Uterus (tissue), 4 donors: ENCODE measurements around the gene COQ3. TPM values are rescaled to one million over a fixed set of nuclear protein-coding genes. Genes with fewer than 3 reads are reported as not detected.

Experiments
- DNase-seq, 2 donors: peaks; one replicate each; pipeline ENCODE4 v3.0.0-alpha.2; 2019 to 2020
- H3K27ac ChIP-seq, 2 donors: fragments of 200-600 bp; sonication (generic); 1 replicate in 1 of 2; 2 replicates in 1 of 2; pipeline ENCODE4 v1.5.1; 2016 to 2018
- H3K27me3 ChIP-seq, 2 donors: fragments of 200-600 bp; sonication (generic); one replicate each; pipeline ENCODE4 v1.5.1; 2018 to 2019; ENCODE audit warnings: control low read depth in 1 of 2
- H3K36me3 ChIP-seq, 2 donors: fragments of 200-600 bp; sonication (generic); one replicate each; pipeline ENCODE4 v1.5.1; 2019; ENCODE audit warnings: control low read depth in 1 of 2
- H3K4me1 ChIP-seq, 2 donors: fragments of 200-600 bp; sonication (generic); one replicate each; pipeline ENCODE4 v1.5.1; 2018 to 2019; ENCODE audit warnings: control low read depth in 1 of 2
- H3K4me3 ChIP-seq, 2 donors: fragments of 200-600 bp; sonication (generic); 1 replicate in 1 of 2; 2 replicates in 1 of 2; pipeline ENCODE4 v1.5.1; 2018 to 2019; ENCODE audit warnings: mild to moderate bottlenecking in 1 of 2
- H3K9me3 ChIP-seq, 2 donors: fragments of 200-600 bp; sonication (generic); one replicate each; pipeline ENCODE4 v1.5.1; 2019; ENCODE audit warnings: control low read depth in 1 of 2
- POLR2A ChIP-seq, 2 donors: fragments of 450-650 bp; IDR thresholded peaks; one replicate each; pipeline ENCODE4 v1.6.1; 2016; ENCODE audit warnings: antibody characterized with exemption in 2 of 2, mild to moderate bottlenecking in 1 of 2, moderate library complexity in 1 of 2
- intact Hi-C: fragments of 100-400 bp; cut with DNase I; formaldehyde crosslinking; loops from one replicate; pipeline ENCODE4 v1.15.1; 2023; ENCODE audit warnings: low total_unique reads
- total RNA-seq, 4 donors: library from RNA; depleted of rRNA in 3 of 4; stranded (reverse); fragments of >200 nt in 3 of 4; gene quantifications; one replicate each; pipeline versions ENCODE4 v1.1.0 to v1.2.4, GENCODE V29; 2014 to 2023
- TF ChIP-seq, protein P1 (sequence below), 4 experiments: fragments of 200-600 bp in 2 of 4; fragments of 450-650 bp in 2 of 4; sonication (generic) in 2 of 4; IDR thresholded peaks; one replicate each; pipeline ENCODE4 v1.5.1; 2016 to 2019; ENCODE audit warnings: antibody characterized with exemption in 4 of 4, mild to moderate bottlenecking in 2 of 4, moderate library complexity in 1 of 4
- donor health status: DM: yes; HTN: yes; CAD: no.

The COQ3 gene
- total RNA-seq, 4 donors from 2014 or later = 0.77 to 31.8 (median 6.2) TPM

DNA sequence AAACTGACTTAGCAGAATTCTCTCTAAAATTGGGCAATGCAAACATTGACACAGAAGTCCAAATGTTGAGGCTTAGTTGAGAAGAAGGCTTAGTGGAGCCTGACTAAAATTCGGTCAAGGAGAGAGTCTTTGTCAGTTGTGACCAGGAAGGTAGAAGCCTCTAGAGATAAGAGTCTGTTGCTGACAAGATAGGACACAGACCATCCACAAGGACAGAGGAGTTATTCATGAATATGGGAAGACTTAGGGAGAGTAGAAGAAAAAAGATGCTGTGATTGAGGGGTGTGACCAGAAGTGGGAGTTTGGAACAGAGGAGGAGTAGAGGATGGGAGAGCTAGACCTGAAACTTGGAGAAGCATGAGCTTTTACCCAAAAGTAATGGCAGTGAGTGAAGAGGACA is 37.4 kb downstream of the COQ3 start:
- no peaks in the 10 kb centered on the region for H3K9me3 ChIP-seq
- TF ChIP-seq, protein P1, sequence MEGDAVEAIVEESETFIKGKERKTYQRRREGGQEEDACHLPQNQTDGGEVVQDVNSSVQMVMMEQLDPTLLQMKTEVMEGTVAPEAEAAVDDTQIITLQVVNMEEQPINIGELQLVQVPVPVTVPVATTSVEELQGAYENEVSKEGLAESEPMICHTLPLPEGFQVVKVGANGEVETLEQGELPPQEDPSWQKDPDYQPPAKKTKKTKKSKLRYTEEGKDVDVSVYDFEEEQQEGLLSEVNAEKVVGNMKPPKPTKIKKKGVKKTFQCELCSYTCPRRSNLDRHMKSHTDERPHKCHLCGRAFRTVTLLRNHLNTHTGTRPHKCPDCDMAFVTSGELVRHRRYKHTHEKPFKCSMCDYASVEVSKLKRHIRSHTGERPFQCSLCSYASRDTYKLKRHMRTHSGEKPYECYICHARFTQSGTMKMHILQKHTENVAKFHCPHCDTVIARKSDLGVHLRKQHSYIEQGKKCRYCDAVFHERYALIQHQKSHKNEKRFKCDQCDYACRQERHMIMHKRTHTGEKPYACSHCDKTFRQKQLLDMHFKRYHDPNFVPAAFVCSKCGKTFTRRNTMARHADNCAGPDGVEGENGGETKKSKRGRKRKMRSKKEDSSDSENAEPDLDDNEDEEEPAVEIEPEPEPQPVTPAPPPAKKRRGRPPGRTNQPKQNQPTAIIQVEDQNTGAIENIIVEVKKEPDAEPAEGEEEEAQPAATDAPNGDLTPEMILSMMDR (IDR thresholded peaks at IDR 0.05) = no peak
- H3K4me1 ChIP-seq = no peaks in the 10 kb centered on the region
- no peak overlapping the region for H3K27ac ChIP-seq
- intact Hi-C loops = no loop called here
- no peak overlapping the region for H3K4me3 ChIP-seq
- no peaks in the 10 kb centered on the region for H3K36me3 ChIP-seq
- no peak for DNase-seq
- no peaks in the 10 kb centered on the region for H3K27me3 ChIP-seq

DNA sequence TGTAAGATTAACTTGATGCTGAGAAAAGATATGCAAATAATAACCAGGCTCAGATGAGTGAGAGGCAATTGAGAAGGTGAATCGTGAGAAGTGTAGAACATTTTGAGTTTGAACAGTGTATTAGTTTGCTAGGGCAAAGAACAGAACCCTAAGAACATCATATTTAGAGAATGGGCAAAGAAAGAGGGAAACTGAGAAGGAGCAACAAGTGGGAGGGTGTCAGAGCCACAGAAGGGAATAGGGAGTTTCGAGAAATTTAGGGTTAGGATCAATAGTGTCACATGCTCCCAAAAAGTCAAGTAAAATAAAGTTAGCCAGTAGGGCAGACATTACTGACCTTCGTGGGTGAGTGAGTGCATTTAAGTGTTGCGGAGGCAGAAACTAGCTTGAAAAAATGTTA is 39.0 kb downstream of the COQ3 start:
- DNase-seq = no peak
- TF ChIP-seq, protein P1 (IDR thresholded peaks at IDR 0.05) = no peak
- TF ChIP-seq POLR2A (IDR thresholded peaks at IDR 0.05) = no peak
- Histone ChIP-seq H3K4me1 (no peaks in the 10 kb centered on the region), H3K27me3 (no peaks in the 10 kb centered on the region), H3K27ac (no peak overlapping the region), H3K9me3 (no peaks in the 10 kb centered on the region), H3K4me3 (no peak overlapping the region), H3K36me3 (no peaks in the 10 kb centered on the region)
- intact Hi-C loops = no loop called here

DNA sequence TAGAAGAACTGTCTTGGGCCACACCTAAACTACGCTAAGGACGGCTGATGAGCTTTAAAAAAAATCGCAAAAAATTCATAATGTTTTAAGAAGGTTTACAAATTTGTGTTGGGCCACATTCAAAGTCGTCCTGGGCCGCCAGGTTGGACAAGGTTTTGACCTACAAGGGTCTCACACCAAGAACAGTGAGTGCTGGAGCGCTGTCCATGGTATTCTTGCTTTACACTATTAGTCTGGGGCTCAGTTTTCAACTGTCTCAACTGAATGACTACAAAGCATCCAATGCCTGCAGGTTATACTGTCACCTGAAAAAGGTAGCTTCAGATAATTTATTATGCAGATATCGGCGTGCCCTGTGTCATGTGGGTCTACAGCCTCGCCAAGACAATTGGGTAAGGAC is 40.9 kb downstream of the COQ3 start:
- no peaks in the 10 kb centered on the region for H3K27me3 ChIP-seq
- no peaks in the 10 kb centered on the region for H3K4me1 ChIP-seq
- no peak overlapping the region for H3K4me3 ChIP-seq
- DNase-seq = no peak
- intact Hi-C loops = no loop called here
- no peak overlapping the region for H3K27ac ChIP-seq
- no peaks in the 10 kb centered on the region for H3K36me3 ChIP-seq
- TF ChIP-seq POLR2A (IDR thresholded peaks at IDR 0.05) = no peak
- TF ChIP-seq, protein P1 (IDR thresholded peaks at IDR 0.05) = no peak
- no peaks in the 10 kb centered on the region for H3K9me3 ChIP-seq

DNA sequence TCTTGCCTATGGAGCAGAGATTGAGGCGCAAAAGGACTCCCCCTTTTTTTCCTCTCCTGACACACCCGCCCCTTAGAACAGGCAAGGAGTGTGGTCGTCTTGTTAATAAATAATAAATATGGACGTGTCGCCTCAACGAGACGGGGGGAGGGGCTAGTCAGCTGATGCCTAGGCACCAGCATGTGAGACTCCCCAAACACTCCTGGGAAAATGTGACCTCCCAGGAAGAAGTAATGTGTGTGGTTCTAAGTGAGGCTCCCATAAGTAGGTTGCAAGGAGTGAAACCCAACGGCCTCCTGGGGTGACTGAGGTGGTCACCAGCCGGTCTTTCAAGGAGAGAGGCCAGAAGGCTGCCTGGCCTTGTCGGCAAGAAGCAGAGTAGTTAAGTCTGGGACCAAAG is 43.4 kb downstream of the COQ3 start:
- Histone ChIP-seq H3K4me1 (no peaks in the 10 kb centered on the region), H3K4me3 (no peak overlapping the region), H3K9me3 (no peaks in the 10 kb centered on the region), H3K27me3 (no peaks in the 10 kb centered on the region), H3K27ac (no peak overlapping the region), H3K36me3 (no peaks in the 10 kb centered on the region)
- no peak for DNase-seq
- TF ChIP-seq POLR2A (IDR thresholded peaks at IDR 0.05) = no peak
- TF ChIP-seq, protein P1 (IDR thresholded peaks at IDR 0.05) = no peak
- intact Hi-C loops = no loop called here

DNA sequence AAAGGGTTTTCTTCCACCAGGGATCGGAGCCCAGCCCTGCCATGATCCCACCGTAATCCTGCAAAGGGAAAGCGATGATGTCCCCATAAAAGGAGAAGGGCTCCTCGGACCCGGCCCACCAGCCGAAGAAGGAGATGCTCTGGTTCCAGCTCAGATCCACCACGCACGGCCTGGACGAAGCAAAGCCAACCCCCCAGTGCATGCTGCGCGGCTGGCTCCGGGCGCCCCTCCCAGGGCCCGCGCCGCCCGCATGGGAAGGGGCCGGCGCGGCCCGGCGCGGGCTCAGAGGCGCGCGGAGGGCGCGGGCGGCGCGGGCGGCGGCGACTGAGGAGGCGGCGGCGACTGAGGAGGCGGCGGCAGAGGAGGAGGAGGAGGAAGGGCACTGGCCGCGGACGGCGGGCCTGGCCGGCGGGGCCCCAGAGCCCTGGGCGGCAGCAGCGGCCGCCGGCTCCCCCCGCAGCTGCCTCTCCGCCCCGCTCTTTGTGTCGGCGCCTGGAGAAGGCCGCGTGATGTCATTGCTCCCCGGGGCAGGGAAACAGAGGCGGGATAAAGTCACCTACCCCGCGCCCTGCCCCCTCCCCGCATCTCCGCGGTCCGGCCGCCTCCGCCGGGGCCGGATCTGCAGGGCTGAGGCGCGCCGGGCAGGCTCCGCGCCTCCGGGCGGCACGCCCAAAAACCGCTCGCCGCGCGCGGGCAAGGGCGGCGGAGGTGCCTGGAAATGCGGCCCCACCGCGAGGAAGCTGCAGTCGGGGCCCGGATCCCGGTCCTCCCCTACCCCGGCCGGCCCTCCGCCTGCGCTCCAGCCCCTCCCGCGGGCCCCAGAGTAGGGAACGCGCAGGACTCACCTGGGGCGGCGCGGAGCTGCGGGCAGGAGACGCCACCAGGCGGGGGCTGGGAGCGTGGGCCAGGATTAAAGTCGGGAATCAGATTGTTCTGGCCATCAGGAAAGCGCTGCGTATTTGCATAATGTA is 44.5 kb downstream of the COQ3 start, which contains the start of gene FAXC:
TSS of gene FAXC (minus strand) at position 504 of the 971 bp plus-strand sequence. CDS start at position 202, 302 bp downstream.
- intact Hi-C loops = no loop called here
- Histone ChIP-seq H3K4me1 (no peaks in the 10 kb centered on the region), H3K27me3 (no peaks in the 10 kb centered on the region), H3K9me3 (no peaks in the 10 kb centered on the region), H3K36me3 (no peaks in the 10 kb centered on the region), H3K27ac (peak within 1 kb of the TSS; percentile 36 to 79), H3K4me3 (peak within 1 kb of the TSS; percentile 43 to 81)
- TF ChIP-seq, protein P1 (IDR thresholded peaks at IDR 0.05) = peak in 3 of 4 experiments; percentile 23 to 36 (median 23)
- no peak for TF ChIP-seq POLR2A (IDR thresholded peaks at IDR 0.05)
- DNase-seq = peak; percentile 25 to 30
